K562 (cell line): ENCODE results near the gene SESN2. TPM values are rescaled to one million over a fixed set of nuclear protein-coding genes. Genes with fewer than 3 reads are reported as not detected.

Experiments used
- CAMTA2 ChIP-seq: fragments of 250-450 bp; sonication (Bioruptor Pico); conservative IDR thresholded peaks from 2 replicates; pipeline ENCODE4 v1.5.1; 2022
- HDAC3 ChIP-seq: fragments of 450-650 bp; IDR thresholded peaks from 2 replicates; pipeline ENCODE4 v1.6.1; 2018; ENCODE audit warnings: borderline replicate concordance, mild to moderate bottlenecking, moderate library complexity; ENCODE audit not compliant: partially characterized antibody
- HNRNPL ChIP-seq: fragments of 200-400 bp; formaldehyde crosslinking; IDR thresholded peaks from 2 replicates; pipeline ENCODE4 v1.6.1; 2017; ENCODE audit warnings: low read depth, mild to moderate bottlenecking, low read length
- NELFE ChIP-seq: IDR thresholded peaks from 2 replicates; pipeline ENCODE4 v1.6.1; 2011; ENCODE audit warnings: mild to moderate bottlenecking; ENCODE audit not compliant: insufficient read depth, insufficient read length
- XRCC3 ChIP-seq: fragments of 450-650 bp; IDR thresholded peaks from 2 replicates; pipeline ENCODE4 v1.6.1; 2017; ENCODE audit warnings: mild to moderate bottlenecking, moderate library complexity
- ZC3H8 ChIP-seq: fragments of 450-650 bp; IDR thresholded peaks from 2 replicates; pipeline ENCODE4 v1.6.1; 2017
- ZNF253 ChIP-seq: fragments of 250-450 bp; sonication (Bioruptor Pico); conservative IDR thresholded peaks from 2 replicates; pipeline ENCODE4 v1.6.1; 2021; ENCODE audit warnings: mild to moderate bottlenecking
- polyA plus RNA-seq, 8 experiments: library from polyadenylated mRNA; depleted of rRNA in 4 of 8; stranded (reverse) in 5 of 8; unstranded in 3 of 8; fragments of >200 nt; fragmentation: Nextera tagmentation in 2 of 8; fragmentation: Illumina TruSeq in 1 of 8; extraction: Ambion mirVana in 2 of 8; extraction: Trizol in 1 of 8; gene quantifications; 2 replicates each; pipeline versions ENCODE4 v1.2.1 to v1.2.3, GENCODE V29; 2011 to 2014; ENCODE audit warnings: inconsistent platforms in 1 of 8, missing spikeins in 1 of 8
- total RNA-seq, 7 experiments: library from RNA; depleted of rRNA in 6 of 7; stranded (reverse); fragments of >200 nt in 6 of 7; fragmentation: Illumina TruSeq in 2 of 7; extraction: Trizol in 2 of 7; gene quantifications; 2 replicates each; pipeline versions ENCODE4 v1.2.1 to v1.2.3, GENCODE V29; 2011 to 2021; ENCODE audit warnings: low replicate concordance in 1 of 7
- TF ChIP-seq, protein P1 (sequence below): fragments of 250-450 bp; sonication (Bioruptor Pico); IDR thresholded peaks from 2 replicates; pipeline ENCODE4 v1.4.0; 2020
- TF ChIP-seq, protein P2 (sequence below), 2 experiments: IDR thresholded peaks; 2 replicates each; pipeline ENCODE4 v1.6.1; 2012; ENCODE audit warnings: improper control_type of control experiment in 2 of 2, low read depth in 2 of 2, low read length in 2 of 2, borderline replicate concordance in 1 of 2
- TF ChIP-seq, protein P3 (sequence below): fragments of 200-600 bp; sonication (generic); IDR thresholded peaks from one replicate; pipeline ENCODE4 v1.6.1; 2012; ENCODE audit warnings: mild to moderate bottlenecking, low read depth, low read length, inconsistent platforms
- TF ChIP-seq, protein P4 (sequence below): fragments of 450-650 bp; conservative IDR thresholded peaks from 2 replicates; pipeline ENCODE4 v1.6.1; 2016; ENCODE audit warnings: missing genetic modification characterization, low read depth, mild to moderate bottlenecking, control low read depth, missing compliant biosample characterization

SESN2 gene
- total and polyA plus RNA-seq, 9 of the 15 experiments (the other 6 are each of a cell fraction or from before 2014, with no cell fraction given) = 3.7 to 71.3 (median 16.8) TPM

DNA sequence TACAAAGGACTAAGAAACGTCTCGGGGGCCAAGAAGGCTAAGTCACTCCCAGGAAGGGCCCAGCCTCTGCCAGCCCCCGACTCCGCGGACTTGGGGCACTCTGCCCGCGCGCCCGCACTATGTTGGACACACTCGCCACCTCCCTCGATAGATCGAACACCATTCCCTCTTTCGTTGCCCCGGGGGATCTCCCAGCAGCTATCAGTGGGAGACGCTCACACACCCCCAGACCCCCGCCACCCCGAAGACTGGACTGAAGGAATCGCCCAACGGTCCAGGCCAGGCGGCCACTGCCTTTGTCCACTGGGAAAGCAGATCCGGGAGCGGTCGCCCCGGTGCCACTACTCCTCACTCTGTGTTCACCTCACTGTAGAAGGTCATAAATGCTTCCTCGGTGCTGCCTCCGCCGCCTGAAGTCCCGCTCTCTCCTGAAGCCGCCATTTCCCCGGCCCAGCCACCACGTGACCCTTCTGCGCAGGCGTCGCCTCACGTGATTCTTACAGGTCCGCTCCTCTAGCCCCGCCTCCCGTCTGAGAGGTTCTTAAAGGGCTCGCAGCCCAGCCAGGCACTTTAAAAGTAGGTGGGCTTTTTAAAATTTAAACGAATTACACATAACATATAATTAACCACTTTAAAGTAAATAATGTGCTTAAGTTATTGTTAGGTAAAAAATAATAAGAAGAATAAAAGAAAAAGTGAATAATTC is 26.6 kb upstream of the SESN2 start, which contains the start of gene DNAJC8 (continued):
- TF ChIP-seq, protein P1, sequence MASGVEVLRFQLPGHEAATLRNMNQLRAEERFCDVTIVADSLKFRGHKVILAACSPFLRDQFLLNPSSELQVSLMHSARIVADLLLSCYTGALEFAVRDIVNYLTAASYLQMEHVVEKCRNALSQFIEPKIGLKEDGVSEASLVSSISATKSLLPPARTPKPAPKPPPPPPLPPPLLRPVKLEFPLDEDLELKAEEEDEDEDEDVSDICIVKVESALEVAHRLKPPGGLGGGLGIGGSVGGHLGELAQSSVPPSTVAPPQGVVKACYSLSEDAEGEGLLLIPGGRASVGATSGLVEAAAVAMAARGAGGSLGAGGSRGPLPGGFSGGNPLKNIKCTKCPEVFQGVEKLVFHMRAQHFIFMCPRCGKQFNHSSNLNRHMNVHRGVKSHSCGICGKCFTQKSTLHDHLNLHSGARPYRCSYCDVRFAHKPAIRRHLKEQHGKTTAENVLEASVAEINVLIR = no peak
- TF ChIP-seq XRCC3 = no peak
- TF ChIP-seq, protein P2, sequence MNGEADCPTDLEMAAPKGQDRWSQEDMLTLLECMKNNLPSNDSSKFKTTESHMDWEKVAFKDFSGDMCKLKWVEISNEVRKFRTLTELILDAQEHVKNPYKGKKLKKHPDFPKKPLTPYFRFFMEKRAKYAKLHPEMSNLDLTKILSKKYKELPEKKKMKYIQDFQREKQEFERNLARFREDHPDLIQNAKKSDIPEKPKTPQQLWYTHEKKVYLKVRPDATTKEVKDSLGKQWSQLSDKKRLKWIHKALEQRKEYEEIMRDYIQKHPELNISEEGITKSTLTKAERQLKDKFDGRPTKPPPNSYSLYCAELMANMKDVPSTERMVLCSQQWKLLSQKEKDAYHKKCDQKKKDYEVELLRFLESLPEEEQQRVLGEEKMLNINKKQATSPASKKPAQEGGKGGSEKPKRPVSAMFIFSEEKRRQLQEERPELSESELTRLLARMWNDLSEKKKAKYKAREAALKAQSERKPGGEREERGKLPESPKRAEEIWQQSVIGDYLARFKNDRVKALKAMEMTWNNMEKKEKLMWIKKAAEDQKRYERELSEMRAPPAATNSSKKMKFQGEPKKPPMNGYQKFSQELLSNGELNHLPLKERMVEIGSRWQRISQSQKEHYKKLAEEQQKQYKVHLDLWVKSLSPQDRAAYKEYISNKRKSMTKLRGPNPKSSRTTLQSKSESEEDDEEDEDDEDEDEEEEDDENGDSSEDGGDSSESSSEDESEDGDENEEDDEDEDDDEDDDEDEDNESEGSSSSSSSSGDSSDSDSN (IDR thresholded peaks at IDR 0.05; ENCODE audit: borderline replicate concordance in 1 of 2, low read depth in 2 of 2, low read length in 2 of 2) = no peak
- no peak for TF ChIP-seq HDAC3
- TF ChIP-seq HNRNPL = no peak
- no peak for TF ChIP-seq ZC3H8
- no peak for TF ChIP-seq CAMTA2 (CRISPR knock-in tag)
- no peak for TF ChIP-seq NELFE
- no peak for TF ChIP-seq ZNF253 (CRISPR knock-in tag)
- TF ChIP-seq, protein P3, sequence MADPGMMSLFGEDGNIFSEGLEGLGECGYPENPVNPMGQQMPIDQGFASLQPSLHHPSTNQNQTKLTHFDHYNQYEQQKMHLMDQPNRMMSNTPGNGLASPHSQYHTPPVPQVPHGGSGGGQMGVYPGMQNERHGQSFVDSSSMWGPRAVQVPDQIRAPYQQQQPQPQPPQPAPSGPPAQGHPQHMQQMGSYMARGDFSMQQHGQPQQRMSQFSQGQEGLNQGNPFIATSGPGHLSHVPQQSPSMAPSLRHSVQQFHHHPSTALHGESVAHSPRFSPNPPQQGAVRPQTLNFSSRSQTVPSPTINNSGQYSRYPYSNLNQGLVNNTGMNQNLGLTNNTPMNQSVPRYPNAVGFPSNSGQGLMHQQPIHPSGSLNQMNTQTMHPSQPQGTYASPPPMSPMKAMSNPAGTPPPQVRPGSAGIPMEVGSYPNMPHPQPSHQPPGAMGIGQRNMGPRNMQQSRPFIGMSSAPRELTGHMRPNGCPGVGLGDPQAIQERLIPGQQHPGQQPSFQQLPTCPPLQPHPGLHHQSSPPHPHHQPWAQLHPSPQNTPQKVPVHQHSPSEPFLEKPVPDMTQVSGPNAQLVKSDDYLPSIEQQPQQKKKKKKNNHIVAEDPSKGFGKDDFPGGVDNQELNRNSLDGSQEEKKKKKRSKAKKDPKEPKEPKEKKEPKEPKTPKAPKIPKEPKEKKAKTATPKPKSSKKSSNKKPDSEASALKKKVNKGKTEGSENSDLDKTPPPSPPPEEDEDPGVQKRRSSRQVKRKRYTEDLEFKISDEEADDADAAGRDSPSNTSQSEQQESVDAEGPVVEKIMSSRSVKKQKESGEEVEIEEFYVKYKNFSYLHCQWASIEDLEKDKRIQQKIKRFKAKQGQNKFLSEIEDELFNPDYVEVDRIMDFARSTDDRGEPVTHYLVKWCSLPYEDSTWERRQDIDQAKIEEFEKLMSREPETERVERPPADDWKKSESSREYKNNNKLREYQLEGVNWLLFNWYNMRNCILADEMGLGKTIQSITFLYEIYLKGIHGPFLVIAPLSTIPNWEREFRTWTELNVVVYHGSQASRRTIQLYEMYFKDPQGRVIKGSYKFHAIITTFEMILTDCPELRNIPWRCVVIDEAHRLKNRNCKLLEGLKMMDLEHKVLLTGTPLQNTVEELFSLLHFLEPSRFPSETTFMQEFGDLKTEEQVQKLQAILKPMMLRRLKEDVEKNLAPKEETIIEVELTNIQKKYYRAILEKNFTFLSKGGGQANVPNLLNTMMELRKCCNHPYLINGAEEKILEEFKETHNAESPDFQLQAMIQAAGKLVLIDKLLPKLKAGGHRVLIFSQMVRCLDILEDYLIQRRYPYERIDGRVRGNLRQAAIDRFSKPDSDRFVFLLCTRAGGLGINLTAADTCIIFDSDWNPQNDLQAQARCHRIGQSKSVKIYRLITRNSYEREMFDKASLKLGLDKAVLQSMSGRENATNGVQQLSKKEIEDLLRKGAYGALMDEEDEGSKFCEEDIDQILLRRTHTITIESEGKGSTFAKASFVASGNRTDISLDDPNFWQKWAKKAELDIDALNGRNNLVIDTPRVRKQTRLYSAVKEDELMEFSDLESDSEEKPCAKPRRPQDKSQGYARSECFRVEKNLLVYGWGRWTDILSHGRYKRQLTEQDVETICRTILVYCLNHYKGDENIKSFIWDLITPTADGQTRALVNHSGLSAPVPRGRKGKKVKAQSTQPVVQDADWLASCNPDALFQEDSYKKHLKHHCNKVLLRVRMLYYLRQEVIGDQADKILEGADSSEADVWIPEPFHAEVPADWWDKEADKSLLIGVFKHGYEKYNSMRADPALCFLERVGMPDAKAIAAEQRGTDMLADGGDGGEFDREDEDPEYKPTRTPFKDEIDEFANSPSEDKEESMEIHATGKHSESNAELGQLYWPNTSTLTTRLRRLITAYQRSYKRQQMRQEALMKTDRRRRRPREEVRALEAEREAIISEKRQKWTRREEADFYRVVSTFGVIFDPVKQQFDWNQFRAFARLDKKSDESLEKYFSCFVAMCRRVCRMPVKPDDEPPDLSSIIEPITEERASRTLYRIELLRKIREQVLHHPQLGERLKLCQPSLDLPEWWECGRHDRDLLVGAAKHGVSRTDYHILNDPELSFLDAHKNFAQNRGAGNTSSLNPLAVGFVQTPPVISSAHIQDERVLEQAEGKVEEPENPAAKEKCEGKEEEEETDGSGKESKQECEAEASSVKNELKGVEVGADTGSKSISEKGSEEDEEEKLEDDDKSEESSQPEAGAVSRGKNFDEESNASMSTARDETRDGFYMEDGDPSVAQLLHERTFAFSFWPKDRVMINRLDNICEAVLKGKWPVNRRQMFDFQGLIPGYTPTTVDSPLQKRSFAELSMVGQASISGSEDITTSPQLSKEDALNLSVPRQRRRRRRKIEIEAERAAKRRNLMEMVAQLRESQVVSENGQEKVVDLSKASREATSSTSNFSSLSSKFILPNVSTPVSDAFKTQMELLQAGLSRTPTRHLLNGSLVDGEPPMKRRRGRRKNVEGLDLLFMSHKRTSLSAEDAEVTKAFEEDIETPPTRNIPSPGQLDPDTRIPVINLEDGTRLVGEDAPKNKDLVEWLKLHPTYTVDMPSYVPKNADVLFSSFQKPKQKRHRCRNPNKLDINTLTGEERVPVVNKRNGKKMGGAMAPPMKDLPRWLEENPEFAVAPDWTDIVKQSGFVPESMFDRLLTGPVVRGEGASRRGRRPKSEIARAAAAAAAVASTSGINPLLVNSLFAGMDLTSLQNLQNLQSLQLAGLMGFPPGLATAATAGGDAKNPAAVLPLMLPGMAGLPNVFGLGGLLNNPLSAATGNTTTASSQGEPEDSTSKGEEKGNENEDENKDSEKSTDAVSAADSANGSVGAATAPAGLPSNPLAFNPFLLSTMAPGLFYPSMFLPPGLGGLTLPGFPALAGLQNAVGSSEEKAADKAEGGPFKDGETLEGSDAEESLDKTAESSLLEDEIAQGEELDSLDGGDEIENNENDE = no peak
- TF ChIP-seq, protein P4, sequence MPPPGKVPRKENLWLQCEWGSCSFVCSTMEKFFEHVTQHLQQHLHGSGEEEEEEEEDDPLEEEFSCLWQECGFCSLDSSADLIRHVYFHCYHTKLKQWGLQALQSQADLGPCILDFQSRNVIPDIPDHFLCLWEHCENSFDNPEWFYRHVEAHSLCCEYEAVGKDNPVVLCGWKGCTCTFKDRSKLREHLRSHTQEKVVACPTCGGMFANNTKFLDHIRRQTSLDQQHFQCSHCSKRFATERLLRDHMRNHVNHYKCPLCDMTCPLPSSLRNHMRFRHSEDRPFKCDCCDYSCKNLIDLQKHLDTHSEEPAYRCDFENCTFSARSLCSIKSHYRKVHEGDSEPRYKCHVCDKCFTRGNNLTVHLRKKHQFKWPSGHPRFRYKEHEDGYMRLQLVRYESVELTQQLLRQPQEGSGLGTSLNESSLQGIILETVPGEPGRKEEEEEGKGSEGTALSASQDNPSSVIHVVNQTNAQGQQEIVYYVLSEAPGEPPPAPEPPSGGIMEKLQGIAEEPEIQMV (tag) = peak; percentile 81
